Tibial nerve (tissue), 3 donors: ENCODE measurements around the gene CABLES1.

ENCODE experiments used
- POLR2A ChIP-seq, 2 donors: fragments of 450-650 bp; IDR thresholded peaks; one replicate each; pipeline ENCODE4 v1.6.1; 2017; ENCODE audit warnings: antibody characterized with exemption in 2 of 2, mild to moderate bottlenecking in 2 of 2, moderate library complexity in 2 of 2
- TF ChIP-seq, protein P1 (sequence below), 5 experiments: fragments of 200-600 bp in 3 of 5; fragments of 450-650 bp in 2 of 5; sonication (generic) in 3 of 5; IDR thresholded peaks; one replicate each; pipeline ENCODE4 v1.5.1; 2016 to 2019; ENCODE audit warnings: antibody characterized with exemption in 5 of 5, mild to moderate bottlenecking in 3 of 5, moderate library complexity in 2 of 5

DNA sequence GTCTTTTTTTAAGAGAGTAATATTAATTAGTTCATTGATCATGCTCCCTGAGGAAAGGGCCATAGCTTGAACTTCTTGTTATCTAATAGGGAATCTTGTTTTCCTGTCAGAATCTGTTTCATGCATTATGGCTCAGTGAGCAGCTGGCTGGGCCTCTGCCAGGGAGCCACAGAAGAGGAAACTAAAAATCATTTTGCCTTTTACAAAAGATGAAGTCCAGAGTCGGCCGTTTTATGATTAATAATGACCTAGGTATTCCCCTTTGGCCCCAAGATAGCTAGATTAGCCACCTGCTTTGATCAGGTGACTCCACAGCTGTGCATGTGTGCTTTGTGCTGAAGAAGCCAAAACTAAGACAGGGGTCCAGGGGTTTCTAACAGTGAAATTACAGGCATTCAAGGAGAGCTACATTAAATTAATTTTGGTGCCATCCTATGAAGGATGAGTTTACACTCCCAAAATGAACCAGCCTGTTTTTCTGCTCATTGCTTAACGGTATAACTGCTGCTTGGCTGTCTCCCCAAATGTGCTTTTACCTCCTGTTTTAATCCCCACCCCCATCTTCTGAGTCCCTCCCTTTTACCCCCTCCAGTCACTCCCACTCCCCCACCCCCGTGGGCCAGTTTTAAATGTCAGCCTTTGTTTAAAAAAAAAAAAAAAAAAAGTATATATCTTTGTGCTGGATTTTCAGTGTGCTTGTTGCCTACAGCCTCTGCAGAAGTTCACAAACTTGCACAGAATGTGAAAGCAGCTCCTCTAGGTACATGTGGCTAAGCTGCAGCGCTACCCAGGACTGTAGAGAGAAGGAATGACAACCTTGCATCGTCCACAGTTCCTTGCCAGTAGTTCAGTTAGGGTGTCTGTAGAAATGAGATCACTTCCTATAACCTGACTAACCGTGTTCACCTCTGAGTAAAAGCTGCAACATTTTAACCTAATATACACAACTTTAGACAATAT is 93.1 kb downstream of the CABLES1 start:
- TF ChIP-seq, protein P1, sequence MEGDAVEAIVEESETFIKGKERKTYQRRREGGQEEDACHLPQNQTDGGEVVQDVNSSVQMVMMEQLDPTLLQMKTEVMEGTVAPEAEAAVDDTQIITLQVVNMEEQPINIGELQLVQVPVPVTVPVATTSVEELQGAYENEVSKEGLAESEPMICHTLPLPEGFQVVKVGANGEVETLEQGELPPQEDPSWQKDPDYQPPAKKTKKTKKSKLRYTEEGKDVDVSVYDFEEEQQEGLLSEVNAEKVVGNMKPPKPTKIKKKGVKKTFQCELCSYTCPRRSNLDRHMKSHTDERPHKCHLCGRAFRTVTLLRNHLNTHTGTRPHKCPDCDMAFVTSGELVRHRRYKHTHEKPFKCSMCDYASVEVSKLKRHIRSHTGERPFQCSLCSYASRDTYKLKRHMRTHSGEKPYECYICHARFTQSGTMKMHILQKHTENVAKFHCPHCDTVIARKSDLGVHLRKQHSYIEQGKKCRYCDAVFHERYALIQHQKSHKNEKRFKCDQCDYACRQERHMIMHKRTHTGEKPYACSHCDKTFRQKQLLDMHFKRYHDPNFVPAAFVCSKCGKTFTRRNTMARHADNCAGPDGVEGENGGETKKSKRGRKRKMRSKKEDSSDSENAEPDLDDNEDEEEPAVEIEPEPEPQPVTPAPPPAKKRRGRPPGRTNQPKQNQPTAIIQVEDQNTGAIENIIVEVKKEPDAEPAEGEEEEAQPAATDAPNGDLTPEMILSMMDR (IDR thresholded peaks at IDR 0.05) = no peak
- TF ChIP-seq POLR2A (IDR thresholded peaks at IDR 0.05) = no peak
